ENCODE measurements around the gene CERCAM.

Gene CERCAM

GRCh38 chr9:128454991-128455390 is 34.3 kb downstream of the CERCAM start:
- DNase-seq (ENCODE audit: low read depth in 1 of 2, low spot score in 1 of 2) = no peak

GRCh38 chr9:128455849-128456612 is 35.4 kb downstream of the CERCAM start, which contains the start of gene ODF2:
Gene ODF2, plus strand, starts transcription at chr9:128456006. Its CDS starts 86 bp downstream, at chr9:128456092.
- peak; percentile 96 to 98 for DNase-seq (ENCODE audit: low read depth in 1 of 2, low spot score in 1 of 2)

DNA sequence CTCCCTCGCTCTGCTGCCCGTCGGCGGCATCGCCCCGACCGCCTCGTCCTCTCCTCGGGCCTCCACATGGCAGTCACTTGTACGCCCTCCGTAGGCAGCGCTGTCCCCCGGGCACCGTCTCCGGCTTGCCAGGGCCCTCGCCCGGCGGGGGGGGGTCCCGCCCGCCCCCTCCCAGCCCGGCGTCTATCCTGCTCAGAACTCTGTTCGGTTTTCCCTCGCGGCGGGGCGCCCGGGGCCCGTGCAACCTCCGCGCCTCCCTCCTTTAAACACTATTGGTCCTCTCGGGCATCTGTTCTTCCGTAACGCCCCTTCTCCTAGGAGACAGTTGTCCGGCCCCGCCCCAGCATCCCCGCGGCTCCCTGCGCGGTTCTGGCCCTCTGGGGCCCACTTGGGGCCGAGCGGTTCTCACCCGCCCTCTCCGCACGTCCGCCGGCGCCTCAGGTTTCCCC is 36.0 kb downstream of the CERCAM start:
- peak; percentile 33 to 54 for DNase-seq (ENCODE audit: low read depth in 1 of 2, low spot score in 1 of 2)

DNA sequence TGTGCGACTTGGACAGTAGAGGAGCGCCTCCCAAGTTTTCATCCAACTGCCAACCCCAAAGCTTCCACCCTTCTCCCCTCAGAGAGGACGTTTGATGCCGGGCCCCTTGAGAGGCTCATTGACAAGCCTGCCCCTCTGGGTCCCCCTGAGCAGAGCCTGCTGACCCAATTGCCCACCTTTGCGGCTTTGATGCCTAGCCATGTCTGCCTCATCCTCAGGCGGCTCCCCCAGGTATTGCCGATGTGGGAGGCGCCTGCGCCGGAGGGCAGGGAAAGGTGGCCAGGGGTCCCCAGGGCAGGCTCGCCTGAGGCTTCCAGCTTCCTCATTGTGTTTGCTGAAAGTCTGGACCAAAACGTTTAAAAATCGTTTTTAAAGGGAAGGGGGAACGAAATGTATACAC is 36.5 kb downstream of the CERCAM start:
- no peak for DNase-seq (ENCODE audit: low read depth in 1 of 2, low spot score in 1 of 2)

GRCh38 chr9:128459011-128459410 is 38.4 kb downstream of the CERCAM start:
- DNase-seq (ENCODE audit: low read depth in 1 of 2, low spot score in 1 of 2) = no peak

DNA sequence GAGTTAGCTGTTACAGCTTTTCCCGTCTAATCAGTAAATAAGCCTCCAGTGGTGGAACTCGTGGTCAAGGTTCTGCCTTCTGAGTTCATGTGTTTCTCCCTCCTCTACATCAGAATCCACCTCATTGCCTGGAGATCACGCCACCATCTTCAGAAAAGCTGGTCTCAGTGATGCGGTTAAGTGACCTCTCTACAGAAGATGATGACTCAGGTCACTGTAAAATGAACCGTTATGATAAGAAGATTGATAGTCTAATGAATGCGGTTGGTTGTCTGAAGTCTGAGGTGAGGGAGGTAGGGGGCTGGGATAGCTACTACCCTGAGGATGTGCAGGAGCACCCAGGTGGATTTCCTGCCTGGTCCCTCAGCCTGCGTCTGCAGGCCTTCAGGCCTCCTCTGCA is 48.4 kb downstream of the CERCAM start:
- DNase-seq (ENCODE audit: low read depth in 1 of 2, low spot score in 1 of 2) = no peak

- no peak for DNase-seq (ENCODE audit: low read depth in 1 of 2, low spot score in 1 of 2)
Measured at GRCh38 chr9:128470560-128470959, 49.9 kb downstream of the CERCAM start.

DNA sequence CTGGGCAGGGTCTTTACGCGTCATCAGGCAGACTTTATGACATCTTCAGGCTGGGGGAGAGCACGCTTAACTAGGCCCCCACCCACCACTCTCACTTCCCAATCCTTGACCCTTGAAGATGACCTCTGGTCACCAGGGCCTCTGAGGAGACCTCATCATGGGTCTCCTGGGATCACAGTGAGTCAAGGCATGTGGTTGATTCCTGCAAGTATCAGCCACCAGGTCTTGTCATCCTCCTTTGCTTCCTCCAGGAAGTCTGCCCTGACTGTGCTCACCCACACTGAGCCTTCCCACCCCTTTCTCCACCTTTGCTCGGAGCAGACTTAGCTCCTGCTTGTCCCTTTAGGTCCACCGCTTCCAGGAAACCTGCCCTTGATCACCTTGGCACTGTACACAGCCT is 52.4 kb downstream of the CERCAM start:
- no peak for DNase-seq (ENCODE audit: low read depth in 1 of 2, low spot score in 1 of 2)

DNA sequence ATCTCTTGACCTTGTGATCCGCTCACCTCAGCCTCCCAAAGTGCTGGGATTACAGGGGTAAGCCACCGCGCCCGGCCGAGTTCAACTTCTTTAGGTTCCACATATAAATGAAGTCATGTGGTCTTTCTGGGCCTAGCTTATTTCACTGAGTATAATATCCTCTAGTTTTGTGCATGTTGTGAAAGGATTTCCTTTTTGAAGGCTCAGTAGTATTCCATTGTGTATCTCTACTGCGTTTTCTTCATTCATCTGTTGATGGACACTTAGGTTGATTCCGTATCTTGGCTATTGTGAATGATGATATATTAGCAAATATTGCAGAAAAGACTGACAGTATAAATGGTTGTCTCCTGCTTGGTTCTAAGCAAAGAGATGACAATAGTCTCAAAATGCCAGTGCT is 55.2 kb downstream of the CERCAM start:
- no peak for DNase-seq (ENCODE audit: low read depth in 1 of 2, low spot score in 1 of 2)

DNA sequence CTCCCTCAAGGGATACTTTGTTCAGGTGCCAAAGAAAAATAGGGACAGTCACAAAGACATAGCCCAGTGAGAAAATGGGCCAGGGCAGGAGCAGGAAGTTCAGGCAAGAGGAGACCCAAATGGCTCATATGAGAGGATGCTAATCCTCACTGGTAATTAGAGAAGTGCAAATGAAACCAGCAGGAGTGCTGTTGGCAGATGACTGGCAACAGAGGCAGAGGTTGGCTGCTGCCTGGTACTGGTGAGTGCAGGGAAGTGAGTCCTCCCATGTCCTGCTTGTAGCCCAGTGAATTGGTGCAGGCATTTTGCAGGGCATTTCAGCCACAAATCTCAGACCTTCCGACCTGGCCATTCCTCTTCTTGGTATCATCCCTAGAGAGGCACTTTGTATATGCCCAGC is 58.6 kb downstream of the CERCAM start:
- DNase-seq (ENCODE audit: low read depth in 1 of 2, low spot score in 1 of 2) = no peak

GRCh38 chr9:128481561-128481960 is 60.9 kb downstream of the CERCAM start:
- DNase-seq (ENCODE audit: low read depth in 1 of 2, low spot score in 1 of 2) = no peak

DNA sequence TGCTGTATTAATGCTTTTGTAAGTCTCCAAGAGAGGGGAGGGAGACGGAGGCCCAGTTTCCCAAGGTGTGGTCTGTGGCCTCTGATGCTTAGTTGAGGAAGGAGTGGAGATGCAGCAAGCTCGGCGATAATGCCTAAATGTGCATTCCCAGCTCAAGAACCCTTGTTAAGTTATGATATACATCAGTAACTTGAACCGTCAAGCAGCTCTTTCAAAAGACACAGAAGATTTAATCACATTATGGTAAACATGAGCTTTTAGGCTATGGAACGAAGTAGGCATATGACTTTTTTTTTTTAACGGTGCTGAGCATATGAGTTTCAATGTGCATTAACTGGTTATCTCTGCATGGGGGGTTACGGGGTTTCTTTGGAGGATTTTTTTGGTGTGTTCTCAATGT is 61.5 kb downstream of the CERCAM start:
- no peak for DNase-seq (ENCODE audit: low read depth in 1 of 2, low spot score in 1 of 2)

DNA sequence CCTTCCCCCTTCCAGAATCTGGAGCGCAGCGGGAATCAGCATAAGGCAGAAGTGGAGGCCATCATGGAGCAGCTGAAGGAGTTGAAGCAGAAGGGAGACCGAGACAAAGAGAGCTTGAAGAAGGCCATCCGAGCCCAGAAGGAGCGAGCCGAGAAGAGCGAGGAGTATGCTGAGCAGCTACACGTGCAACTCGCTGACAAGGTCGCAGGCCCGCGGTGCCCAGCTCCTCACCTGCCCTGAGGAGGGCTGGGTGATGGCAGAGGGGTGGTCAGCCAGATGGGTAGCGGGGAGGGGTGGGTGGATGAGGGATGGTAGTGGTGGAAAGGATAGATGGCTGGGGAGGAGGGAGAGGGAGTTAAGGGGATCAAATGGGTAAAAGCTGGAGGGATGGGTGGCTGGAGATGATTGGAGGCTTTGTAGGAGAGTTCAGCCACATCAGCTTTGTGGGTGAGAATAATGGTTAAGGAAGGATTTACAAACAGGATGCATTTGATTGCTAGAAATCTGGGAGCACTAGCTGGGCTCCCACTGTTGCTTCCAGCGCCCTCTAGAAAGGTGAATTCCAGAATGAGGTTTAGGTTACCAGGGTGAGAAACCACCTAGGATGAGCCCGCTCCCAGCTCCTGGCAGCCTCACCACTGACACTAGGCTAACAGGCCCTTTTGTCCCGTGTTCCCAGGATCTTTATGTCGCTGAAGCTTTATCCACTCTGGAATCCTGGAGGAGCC is 64.2 kb downstream of the CERCAM start:
- no peak for DNase-seq (ENCODE audit: low read depth in 1 of 2, low spot score in 1 of 2)

- no peak for DNase-seq (ENCODE audit: low read depth in 1 of 2, low spot score in 1 of 2)
Measured at GRCh38 chr9:128485414-128485855, 64.8 kb downstream of the CERCAM start.

DNA sequence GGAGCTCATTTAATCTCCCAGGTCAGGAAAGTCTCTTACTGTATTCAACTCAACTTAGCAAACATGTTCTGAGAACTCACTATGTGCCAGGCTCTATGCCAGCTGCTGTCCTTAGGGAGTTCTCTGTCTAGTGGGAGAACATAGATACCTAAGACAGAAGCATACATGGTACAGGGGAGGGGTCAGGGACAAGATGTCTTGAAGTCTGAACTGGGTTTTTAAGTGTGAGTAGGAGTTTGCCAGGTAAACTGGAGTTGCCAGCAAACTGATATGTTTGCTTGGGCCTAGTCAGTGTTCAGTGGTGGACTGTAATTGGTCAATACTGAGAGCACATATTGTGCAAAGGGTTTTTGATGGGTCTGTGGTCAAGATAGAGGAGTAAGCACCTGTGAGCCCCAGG is 65.5 kb downstream of the CERCAM start:
- no peak for DNase-seq (ENCODE audit: low read depth in 1 of 2, low spot score in 1 of 2)

All from activated CD4-positive, alpha-beta T cell treated with anti-CD3 and anti-CD28 coated beads, Interleukin-2, amount 50 U/mL, for 24 hours (primary cell).